ENCODE measurements around the gene RUBCN. TPM values are rescaled to one million over a fixed set of nuclear protein-coding genes. Genes with fewer than 3 reads are reported as not detected.
"Not testable (repeated sequence)": the region's sequence is repeated elsewhere in the genome, so short reads cannot be mapped to it uniquely, and the experiment has no call there.

Gene RUBCN
- polyA plus RNA-seq, 1 donor (not counting 4 experiments of a cell fraction or from before 2014, with no cell fraction given): 8.9 TPM

DNA sequence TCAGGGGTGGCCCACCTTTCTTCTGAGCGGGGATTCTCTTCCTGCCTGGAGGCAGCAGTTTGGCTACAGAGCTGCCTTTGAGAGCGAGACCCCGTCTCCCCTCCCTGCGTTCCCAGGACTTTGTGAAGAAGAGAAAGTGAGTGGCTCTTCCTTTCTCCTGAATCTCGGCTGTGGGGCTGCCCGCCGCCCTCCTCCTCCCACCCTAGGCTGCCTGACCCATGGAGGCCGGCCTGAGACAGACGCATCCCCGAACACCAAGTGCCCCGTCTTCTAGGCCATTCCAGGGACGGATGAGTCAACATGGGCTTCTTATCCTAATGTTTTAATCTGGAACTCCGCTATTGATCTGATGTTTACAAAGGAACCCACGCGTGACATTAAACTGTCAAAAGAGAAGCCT, 74.8 kb downstream of the RUBCN start:
- H3K4me3 ChIP-seq (ENCODE audit: control insufficient read depth in 2 of 3, extremely low read depth in 1 of 3, insufficient read depth in 2 of 3, low read depth in 1 of 3, low read length in 3 of 3); H3K4me1 ChIP-seq (ENCODE audit: control insufficient read depth, extremely low read depth, insufficient read depth, low read length); H3K27ac ChIP-seq (ENCODE audit: control insufficient read depth, insufficient read depth, low read length); H3K9me1 ChIP-seq (ENCODE audit: control insufficient read depth, extremely low read depth, insufficient read depth, low read length); DNase-seq (ENCODE audit: low read depth, low spot score); H2AFZ ChIP-seq (ENCODE audit: control insufficient read depth, low read length); H3K27me3 ChIP-seq (ENCODE audit: control insufficient read depth, extremely low read depth, insufficient read depth, low read length); H3K79me2 ChIP-seq (ENCODE audit: control insufficient read depth, insufficient read depth, low read length); FAIRE-seq; H3K36me3 ChIP-seq (ENCODE audit: control insufficient read depth in 2 of 2, extremely low read depth in 1 of 2, insufficient read depth in 2 of 2, low read length in 2 of 2); H4K20me1 ChIP-seq (ENCODE audit: control insufficient read depth, extremely low read depth, insufficient read depth, low read length); dilution Hi-C loops (cut with MboI; ENCODE audit: extremely low pct_ligation_motif_present, low sequenced_read_pairs); H3K9me3 ChIP-seq (ENCODE audit: control insufficient read depth, low read depth, low read length); H3K9ac ChIP-seq (ENCODE audit: control insufficient read depth, extremely low read depth, insufficient read depth, low read length); H3K4me2 ChIP-seq (ENCODE audit: control insufficient read depth, extremely low read depth, insufficient read depth, low read depth, low read length): not testable (repeated sequence)

DNA sequence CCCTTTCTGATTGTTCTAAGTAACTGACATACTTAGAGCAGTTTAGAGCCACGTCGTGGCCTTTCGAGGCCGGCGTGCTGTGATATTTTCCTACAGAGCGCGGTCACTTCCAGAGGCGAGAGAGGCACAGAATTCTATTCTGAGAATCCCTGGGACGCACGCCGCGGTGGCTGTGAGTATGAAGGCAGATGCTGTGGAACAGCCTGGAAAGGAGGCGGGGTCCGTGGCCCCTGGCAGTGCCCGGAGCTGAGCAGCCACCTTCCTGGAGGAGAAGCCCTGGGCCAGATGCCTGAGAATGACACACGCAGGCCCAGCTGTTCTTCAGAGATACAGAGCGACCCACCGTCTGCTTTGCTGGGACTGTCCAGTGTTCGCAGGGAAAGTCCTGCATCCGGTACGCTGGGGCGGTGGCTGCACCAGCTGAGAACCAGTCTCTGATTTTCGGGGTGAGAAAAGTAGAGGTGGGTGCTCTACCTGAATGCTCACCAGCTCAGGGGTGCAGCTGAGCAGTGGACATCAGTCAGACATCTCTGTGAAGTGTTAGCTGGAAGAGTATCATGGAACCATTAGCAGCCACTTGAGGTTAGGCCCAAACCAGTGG, 75.4 kb downstream of the RUBCN start:
- H3K9me1 ChIP-seq (ENCODE audit: control insufficient read depth, extremely low read depth, insufficient read depth, low read length); H3K9me3 ChIP-seq (ENCODE audit: control insufficient read depth, low read depth, low read length); H3K9ac ChIP-seq (ENCODE audit: control insufficient read depth, extremely low read depth, insufficient read depth, low read length); H3K27me3 ChIP-seq (ENCODE audit: control insufficient read depth, extremely low read depth, insufficient read depth, low read length); H4K20me1 ChIP-seq (ENCODE audit: control insufficient read depth, extremely low read depth, insufficient read depth, low read length); H3K4me3 ChIP-seq (ENCODE audit: control insufficient read depth in 2 of 3, extremely low read depth in 1 of 3, insufficient read depth in 2 of 3, low read depth in 1 of 3, low read length in 3 of 3); H2AFZ ChIP-seq (ENCODE audit: control insufficient read depth, low read length); dilution Hi-C loops (cut with MboI; ENCODE audit: extremely low pct_ligation_motif_present, low sequenced_read_pairs); H3K36me3 ChIP-seq (ENCODE audit: control insufficient read depth in 2 of 2, extremely low read depth in 1 of 2, insufficient read depth in 2 of 2, low read length in 2 of 2); H3K4me1 ChIP-seq (ENCODE audit: control insufficient read depth, extremely low read depth, insufficient read depth, low read length); FAIRE-seq; H3K79me2 ChIP-seq (ENCODE audit: control insufficient read depth, insufficient read depth, low read length); H3K27ac ChIP-seq (ENCODE audit: control insufficient read depth, insufficient read depth, low read length); H3K4me2 ChIP-seq (ENCODE audit: control insufficient read depth, extremely low read depth, insufficient read depth, low read depth, low read length); DNase-seq (ENCODE audit: low read depth, low spot score): not testable (repeated sequence)

DNA sequence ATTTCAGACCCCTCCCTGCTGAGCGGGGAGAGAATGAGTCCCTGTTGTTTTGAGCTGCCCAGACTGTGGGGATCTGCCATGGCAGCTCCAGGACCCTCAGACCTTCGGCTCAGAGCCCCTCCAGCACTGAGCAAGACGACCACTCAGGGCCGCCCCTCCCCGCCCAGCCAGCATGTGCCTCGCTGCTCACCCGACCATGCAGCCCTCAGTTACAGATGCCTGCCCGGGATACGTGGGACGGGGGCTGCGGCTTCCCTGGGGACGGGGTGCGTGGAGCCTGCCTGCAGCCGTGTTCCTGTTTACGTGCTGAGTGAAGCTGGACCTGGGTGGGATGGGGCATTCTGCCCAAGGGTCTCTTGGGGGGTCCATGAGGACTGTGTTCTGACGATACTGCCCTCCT, 77.0 kb downstream of the RUBCN start:
- H3K36me3 ChIP-seq (ENCODE audit: control insufficient read depth in 2 of 2, extremely low read depth in 1 of 2, insufficient read depth in 2 of 2, low read length in 2 of 2); H2AFZ ChIP-seq (ENCODE audit: control insufficient read depth, low read length); dilution Hi-C loops (cut with MboI; ENCODE audit: extremely low pct_ligation_motif_present, low sequenced_read_pairs); H3K9ac ChIP-seq (ENCODE audit: control insufficient read depth, extremely low read depth, insufficient read depth, low read length); H3K27me3 ChIP-seq (ENCODE audit: control insufficient read depth, extremely low read depth, insufficient read depth, low read length); H4K20me1 ChIP-seq (ENCODE audit: control insufficient read depth, extremely low read depth, insufficient read depth, low read length); H3K4me2 ChIP-seq (ENCODE audit: control insufficient read depth, extremely low read depth, insufficient read depth, low read depth, low read length); H3K4me3 ChIP-seq (ENCODE audit: control insufficient read depth in 2 of 3, extremely low read depth in 1 of 3, insufficient read depth in 2 of 3, low read depth in 1 of 3, low read length in 3 of 3); H3K9me3 ChIP-seq (ENCODE audit: control insufficient read depth, low read depth, low read length); H3K79me2 ChIP-seq (ENCODE audit: control insufficient read depth, insufficient read depth, low read length); H3K9me1 ChIP-seq (ENCODE audit: control insufficient read depth, extremely low read depth, insufficient read depth, low read length); H3K4me1 ChIP-seq (ENCODE audit: control insufficient read depth, extremely low read depth, insufficient read depth, low read length); FAIRE-seq; DNase-seq (ENCODE audit: low read depth, low spot score); H3K27ac ChIP-seq (ENCODE audit: control insufficient read depth, insufficient read depth, low read length): not testable (repeated sequence)

DNA sequence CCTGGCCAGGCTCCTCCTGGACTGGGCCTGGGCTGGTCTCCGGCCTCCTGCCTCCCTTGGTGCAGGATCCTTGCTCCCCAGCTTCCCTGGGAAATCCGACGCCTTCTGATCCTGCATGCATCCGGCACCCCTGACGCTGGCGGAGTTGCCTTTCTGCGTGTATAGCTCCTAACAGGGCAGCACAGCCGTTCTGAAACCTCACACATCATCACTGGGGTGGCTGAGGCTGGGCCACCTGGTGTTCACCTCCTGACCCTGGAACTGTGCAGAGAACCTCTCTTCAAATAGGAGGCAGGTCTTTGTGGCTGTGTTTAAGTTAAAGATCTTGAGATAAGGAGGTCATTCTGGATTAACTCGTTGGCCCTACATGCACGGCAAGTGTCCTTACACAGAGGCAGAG, 77.6 kb downstream of the RUBCN start:
- H3K4me3 ChIP-seq (ENCODE audit: control insufficient read depth in 2 of 3, extremely low read depth in 1 of 3, insufficient read depth in 2 of 3, low read depth in 1 of 3, low read length in 3 of 3); H3K79me2 ChIP-seq (ENCODE audit: control insufficient read depth, insufficient read depth, low read length); H3K9ac ChIP-seq (ENCODE audit: control insufficient read depth, extremely low read depth, insufficient read depth, low read length); FAIRE-seq; H4K20me1 ChIP-seq (ENCODE audit: control insufficient read depth, extremely low read depth, insufficient read depth, low read length); DNase-seq (ENCODE audit: low read depth, low spot score); H3K9me3 ChIP-seq (ENCODE audit: control insufficient read depth, low read depth, low read length); H3K36me3 ChIP-seq (ENCODE audit: control insufficient read depth in 2 of 2, extremely low read depth in 1 of 2, insufficient read depth in 2 of 2, low read length in 2 of 2); H2AFZ ChIP-seq (ENCODE audit: control insufficient read depth, low read length); H3K4me1 ChIP-seq (ENCODE audit: control insufficient read depth, extremely low read depth, insufficient read depth, low read length); H3K4me2 ChIP-seq (ENCODE audit: control insufficient read depth, extremely low read depth, insufficient read depth, low read depth, low read length); H3K27me3 ChIP-seq (ENCODE audit: control insufficient read depth, extremely low read depth, insufficient read depth, low read length); H3K9me1 ChIP-seq (ENCODE audit: control insufficient read depth, extremely low read depth, insufficient read depth, low read length); H3K27ac ChIP-seq (ENCODE audit: control insufficient read depth, insufficient read depth, low read length); dilution Hi-C loops (cut with MboI; ENCODE audit: extremely low pct_ligation_motif_present, low sequenced_read_pairs): not testable (repeated sequence)

DNA sequence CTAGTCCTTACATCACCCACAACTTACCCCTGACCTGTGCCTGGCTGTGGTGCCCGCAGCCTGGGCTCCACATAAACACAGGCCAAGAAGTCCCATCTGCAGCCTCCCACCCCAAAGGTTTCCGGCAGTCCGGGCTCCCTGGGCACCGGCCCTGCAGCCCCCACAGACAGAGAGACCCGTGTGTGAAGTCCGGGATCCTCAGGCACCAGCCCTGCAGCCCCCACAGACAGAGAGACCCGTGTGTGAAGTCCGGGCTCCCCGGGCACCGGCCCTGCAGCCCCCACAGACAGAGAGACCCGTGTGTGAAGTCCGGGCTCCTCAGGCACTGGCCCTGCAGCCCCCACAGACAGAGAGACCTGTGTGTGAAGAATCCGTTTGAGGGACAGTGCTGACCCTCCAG, 78.0 kb downstream of the RUBCN start:
- H3K9ac ChIP-seq (ENCODE audit: control insufficient read depth, extremely low read depth, insufficient read depth, low read length); DNase-seq (ENCODE audit: low read depth, low spot score); dilution Hi-C loops (cut with MboI; ENCODE audit: extremely low pct_ligation_motif_present, low sequenced_read_pairs); H3K4me1 ChIP-seq (ENCODE audit: control insufficient read depth, extremely low read depth, insufficient read depth, low read length); H2AFZ ChIP-seq (ENCODE audit: control insufficient read depth, low read length); H3K36me3 ChIP-seq (ENCODE audit: control insufficient read depth in 2 of 2, extremely low read depth in 1 of 2, insufficient read depth in 2 of 2, low read length in 2 of 2); H3K4me2 ChIP-seq (ENCODE audit: control insufficient read depth, extremely low read depth, insufficient read depth, low read depth, low read length); H4K20me1 ChIP-seq (ENCODE audit: control insufficient read depth, extremely low read depth, insufficient read depth, low read length); H3K27ac ChIP-seq (ENCODE audit: control insufficient read depth, insufficient read depth, low read length); H3K9me3 ChIP-seq (ENCODE audit: control insufficient read depth, low read depth, low read length); FAIRE-seq; H3K27me3 ChIP-seq (ENCODE audit: control insufficient read depth, extremely low read depth, insufficient read depth, low read length); H3K79me2 ChIP-seq (ENCODE audit: control insufficient read depth, insufficient read depth, low read length); H3K9me1 ChIP-seq (ENCODE audit: control insufficient read depth, extremely low read depth, insufficient read depth, low read length); H3K4me3 ChIP-seq (ENCODE audit: control insufficient read depth in 2 of 3, extremely low read depth in 1 of 3, insufficient read depth in 2 of 3, low read depth in 1 of 3, low read length in 3 of 3): not testable (repeated sequence)
